NT2/D1 (cell line): ENCODE measurements around the gene TSEN34.

Experiments used
- SUZ12 ChIP-seq: IDR thresholded peaks from 2 replicates; pipeline ENCODE4 v1.6.1; 2011; ENCODE audit not compliant: insufficient read length, insufficient read depth; ENCODE audit errors: extremely low read depth
- YY1 ChIP-seq: IDR thresholded peaks from 2 replicates; pipeline ENCODE4 v1.6.1; 2011; ENCODE audit not compliant: insufficient read length, insufficient read depth
- ZNF274 ChIP-seq: IDR thresholded peaks from 2 replicates; pipeline ENCODE4 v1.6.1; 2011; ENCODE audit warnings: mild to moderate bottlenecking, low read depth, low read length

DNA sequence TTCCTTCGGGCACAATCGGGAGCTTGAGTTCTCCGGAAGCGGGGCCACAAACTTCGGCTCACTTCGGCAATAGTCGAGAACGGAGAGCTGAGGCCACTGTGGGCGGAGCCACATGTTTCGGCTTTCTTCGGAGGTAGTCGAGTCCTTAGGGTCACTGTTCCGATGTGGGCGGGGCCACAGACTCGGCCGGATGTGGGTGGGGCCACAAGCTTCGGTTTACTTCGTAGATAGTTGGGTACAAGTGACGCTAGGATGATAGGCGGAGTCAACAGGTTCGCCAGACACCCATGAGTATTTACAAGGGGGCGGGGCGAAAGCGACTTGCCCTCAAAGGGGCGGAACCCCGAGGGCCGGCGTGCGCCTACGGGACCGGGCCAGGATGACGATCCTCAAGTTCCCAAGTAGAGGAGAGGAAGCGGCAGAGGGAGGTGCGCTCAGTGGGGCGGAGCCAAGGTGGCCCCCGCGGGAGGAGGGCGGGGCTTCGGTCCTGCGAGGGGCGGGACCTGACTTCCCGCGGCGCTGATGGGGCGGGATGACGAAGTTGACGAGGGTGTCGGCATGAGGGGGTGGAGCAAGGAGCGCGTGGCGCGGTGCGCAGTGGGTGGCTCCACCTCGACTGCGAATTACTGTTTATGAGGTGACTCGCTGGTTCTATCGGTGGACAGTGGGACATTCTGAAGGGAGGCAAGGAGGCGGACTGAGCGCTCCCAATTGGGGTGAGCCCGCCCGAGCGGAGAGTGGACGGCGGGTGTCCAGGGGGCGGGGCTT is 1.2 kb upstream of the TSEN34 start:
- TF ChIP-seq ZNF274, result no peak
- no peak for TF ChIP-seq SUZ12
- no peak for TF ChIP-seq YY1
